ENCODE results near the gene FER1L5.
A peak's percentile ranks its signal among the peaks of the same experiment; 100 is the strongest.

FER1L5 gene

GRCh38 chr2:96681540-96681939 is 39.0 kb downstream of the FER1L5 start:
- DNase-seq: no peak

GRCh38 chr2:96683307-96683706 is 40.7 kb downstream of the FER1L5 start:
- no peak for DNase-seq

GRCh38 chr2:96683972-96684820 is 41.6 kb downstream of the FER1L5 start:
- DNase-seq: no peak

GRCh38 chr2:96684883-96685576 is 42.5 kb downstream of the FER1L5 start:
- DNase-seq: no peak

GRCh38 chr2:96685577-96686459 is 43.3 kb downstream of the FER1L5 start:
- DNase-seq: peak; percentile 12

GRCh38 chr2:96687266-96687665 is 44.7 kb downstream of the FER1L5 start:
- DNase-seq: no peak

GRCh38 chr2:96687711-96688640 is 45.4 kb downstream of the FER1L5 start:
- DNase-seq: no peak

GRCh38 chr2:96688649-96689430 is 46.3 kb downstream of the FER1L5 start:
- DNase-seq: no peak

- DNase-seq: no peak
Measured at GRCh38 chr2:96689431-96689991, 46.9 kb downstream of the FER1L5 start.

- no peak for DNase-seq
Measured at GRCh38 chr2:96690306-96691021, 47.9 kb downstream of the FER1L5 start.

- no peak for DNase-seq
Measured at GRCh38 chr2:96691022-96691612, 48.6 kb downstream of the FER1L5 start.

- no peak for DNase-seq
Measured at GRCh38 chr2:96692094-96692971, 49.8 kb downstream of the FER1L5 start.

GRCh38 chr2:96693286-96694200 is 51.0 kb downstream of the FER1L5 start:
- DNase-seq: no peak

GRCh38 chr2:96694279-96694678 is 51.7 kb downstream of the FER1L5 start:
- no peak for DNase-seq

GRCh38 chr2:96694816-96695455 is 52.4 kb downstream of the FER1L5 start:
- DNase-seq: no peak

GRCh38 chr2:96695602-96696001 is 53.0 kb downstream of the FER1L5 start:
- no peak for DNase-seq

- DNase-seq: no peak
Measured at GRCh38 chr2:96697476-96697875, 54.9 kb downstream of the FER1L5 start.
